H9 (cell line): Measurements from ENCODE around the gene SCP2. TPM values are rescaled to one million over a fixed set of nuclear protein-coding genes. Genes with fewer than 3 reads are reported as not detected.
A peak's percentile ranks its signal among the peaks of the same experiment; 100 is the strongest.

ENCODE experiments used
- DNase-seq: peaks from one replicate; pipeline ENCODE4 v3.0.0-alpha.2; 2017
- H2AFZ ChIP-seq: one replicate; pipeline ENCODE4 v1.6.1; 2013; ENCODE audit warnings: mild to moderate bottlenecking, low read length, control low read depth, moderate library complexity
- H2AK5ac ChIP-seq: 2 replicates; pipeline ENCODE4 v1.6.1; 2013; ENCODE audit warnings: low read length, control low read depth, mixed read lengths; ENCODE audit not compliant: insufficient read length
- H2BK120ac ChIP-seq: one replicate; pipeline ENCODE4 v1.6.1; 2013; ENCODE audit warnings: low read depth, mild to moderate bottlenecking, low read length, control low read depth, inconsistent platforms; ENCODE audit not compliant: poor library complexity, severe bottlenecking
- H2BK12ac ChIP-seq: 2 replicates; pipeline ENCODE4 v1.6.1; 2013; ENCODE audit warnings: low read length, control low read depth, mixed read lengths, low read depth; ENCODE audit not compliant: insufficient read length
- H2BK15ac ChIP-seq: 2 replicates; pipeline ENCODE4 v1.6.1; 2013; ENCODE audit warnings: low read depth, low read length, control low read depth
- H2BK20ac ChIP-seq: one replicate; pipeline ENCODE4 v1.6.1; 2013; ENCODE audit warnings: low read depth, mild to moderate bottlenecking, low read length, control low read depth, inconsistent platforms; ENCODE audit not compliant: poor library complexity, severe bottlenecking
- H2BK5ac ChIP-seq: 2 replicates; pipeline ENCODE4 v1.6.1; 2013; ENCODE audit warnings: low read length, control low read depth, mixed read lengths; ENCODE audit not compliant: insufficient read length
- H3K14ac ChIP-seq: 2 replicates; pipeline ENCODE4 v1.6.1; 2013; ENCODE audit warnings: low read length, control low read depth; ENCODE audit not compliant: insufficient read depth
- H3K18ac ChIP-seq: 2 replicates; pipeline ENCODE4 v1.6.1; 2013; ENCODE audit warnings: low read depth, mild to moderate bottlenecking, mixed read lengths, low read length, control low read depth; ENCODE audit not compliant: insufficient read length
- H3K23ac ChIP-seq: 2 replicates; pipeline ENCODE4 v1.6.1; 2013; ENCODE audit warnings: low read length, control low read depth, mixed read lengths, low read depth; ENCODE audit not compliant: insufficient read length
- H3K23me2 ChIP-seq: 2 replicates; pipeline ENCODE4 v1.6.1; 2013; ENCODE audit warnings: low read depth, mild to moderate bottlenecking, mixed read lengths, low read length, control low read depth; ENCODE audit not compliant: insufficient read length, poor library complexity, severe bottlenecking
- H3K27ac ChIP-seq: 2 replicates; pipeline ENCODE4 v1.5.1; 2013; ENCODE audit warnings: low read length, control low read depth, mixed read lengths, low read depth; ENCODE audit not compliant: insufficient read length
- H3K27me3 ChIP-seq: 2 replicates; pipeline ENCODE4 v1.6.1; 2013; ENCODE audit warnings: low read length, control low read depth, inconsistent platforms; ENCODE audit not compliant: insufficient read depth
- H3K4ac ChIP-seq: 2 replicates; pipeline ENCODE4 v1.6.1; 2013; ENCODE audit warnings: low read depth, mild to moderate bottlenecking, control low read depth, inconsistent platforms, low read length, moderate library complexity
- H3K4me1 ChIP-seq: 2 replicates; pipeline ENCODE4 v1.6.1; 2013; ENCODE audit warnings: low read length, control low read depth, inconsistent platforms; ENCODE audit not compliant: insufficient read depth
- H3K4me2 ChIP-seq: 2 replicates; pipeline ENCODE4 v1.6.1; 2013; ENCODE audit warnings: low read length, control low read depth, mixed read lengths; ENCODE audit not compliant: insufficient read length, insufficient read depth
- H3K56ac ChIP-seq: 2 replicates; pipeline ENCODE4 v1.6.1; 2013; ENCODE audit warnings: low read depth, mild to moderate bottlenecking, mixed read lengths, low read length, control low read depth; ENCODE audit not compliant: insufficient read length
- H3K79me1 ChIP-seq: 2 replicates; pipeline ENCODE4 v1.6.1; 2013; ENCODE audit warnings: low read depth, mild to moderate bottlenecking, moderate library complexity, low read length, control low read depth, inconsistent platforms; ENCODE audit not compliant: insufficient read depth, poor library complexity, severe bottlenecking
- H3K79me2 ChIP-seq: 2 replicates; pipeline ENCODE4 v1.6.1; 2013; ENCODE audit warnings: low read length, control low read depth, inconsistent platforms; ENCODE audit not compliant: insufficient read depth
- H3K9ac ChIP-seq: 2 replicates; pipeline ENCODE4 v1.6.1; 2013; ENCODE audit warnings: low read length, control low read depth, mixed read lengths; ENCODE audit not compliant: insufficient read length; ENCODE audit errors: extremely low read depth
- H3K9me3 ChIP-seq: one replicate; pipeline ENCODE4 v1.6.1; 2013; ENCODE audit warnings: low read depth, low read length, inconsistent platforms; ENCODE audit not compliant: control insufficient read depth
- H3T11ph ChIP-seq: one replicate; pipeline ENCODE4 v1.6.1; 2013; ENCODE audit warnings: mild to moderate bottlenecking, low read length, control low read depth, inconsistent platforms
- H4K20me1 ChIP-seq: one replicate; pipeline ENCODE4 v1.6.1; 2013; ENCODE audit not compliant: control insufficient read depth, insufficient read length, insufficient read depth
- H4K5ac ChIP-seq: 2 replicates; pipeline ENCODE4 v1.6.1; 2013; ENCODE audit warnings: low read depth, mild to moderate bottlenecking, mixed read lengths, low read length, control low read depth; ENCODE audit not compliant: insufficient read length
- H4K8ac ChIP-seq: replicated peaks from 2 replicates; pipeline ENCODE4 v1.6.1; 2013; ENCODE audit warnings: low read length, control low read depth, mixed read lengths, low read depth; ENCODE audit not compliant: insufficient read length
- H4K91ac ChIP-seq: 2 replicates; pipeline ENCODE4 v1.6.1; 2013; ENCODE audit warnings: low read depth, mild to moderate bottlenecking, moderate library complexity, mixed read lengths, low read length, control low read depth; ENCODE audit not compliant: insufficient read length
- H3K27ac Mint-ChIP-seq, 3 experiments: 2 replicates in 2 of 3; 3 replicates in 1 of 3; pipeline ENCODE4 v1.8.0; 2020 to 2021; ENCODE audit warnings: mixed read lengths in 3 of 3, mild to moderate bottlenecking in 1 of 3, moderate library complexity in 1 of 3
- H3K27me3 Mint-ChIP-seq: 2 replicates; pipeline ENCODE4 v1.8.0; 2021; ENCODE audit warnings: low read depth, mild to moderate bottlenecking, moderate library complexity, mixed read lengths
- H3K36me3 Mint-ChIP-seq, 3 experiments: 2 replicates in 2 of 3; 3 replicates in 1 of 3; pipeline ENCODE4 v1.8.0; 2020 to 2021; ENCODE audit warnings: low read depth in 3 of 3, mixed read lengths in 3 of 3; ENCODE audit not compliant: insufficient read depth in 1 of 3
- H3K4me1 Mint-ChIP-seq, 2 experiments: 2 replicates each; pipeline ENCODE4 v1.8.0; 2020; ENCODE audit warnings: mixed read lengths in 2 of 2
- H3K4me3 Mint-ChIP-seq, 2 experiments: 2 replicates in 1 of 2; 3 replicates in 1 of 2; pipeline ENCODE4 v1.8.0; 2020 to 2021; ENCODE audit warnings: mild to moderate bottlenecking in 2 of 2, mixed read lengths in 2 of 2, moderate library complexity in 1 of 2
- H3K9me3 Mint-ChIP-seq, 2 experiments: 2 replicates in 1 of 2; 3 replicates in 1 of 2; pipeline ENCODE4 v1.8.0; 2020; ENCODE audit warnings: mild to moderate bottlenecking in 2 of 2, mixed read lengths in 2 of 2, moderate library complexity in 1 of 2
- WGBS: extraction: QIAGEN DNeasy Blood & Tissue Kit; methylation state at CpG from one replicate; pipeline ENCODE4 v1.1.7; 2013; ENCODE audit warnings: missing lambda C conversion rate, low lambda C conversion rate, mixed read lengths; ENCODE audit not compliant: insufficient read length; ENCODE audit errors: extremely low coverage; 5-methylcytosine and 5-hydroxymethylcytosine counted together
- total RNA-seq: library from RNA; stranded (reverse); gene quantifications from 2 replicates; pipeline ENCODE4 v1.2.1, GENCODE V29; 2021
- TF ChIP-seq, protein P1 (sequence below): fragments of 200-600 bp; sonication (generic); conservative IDR thresholded peaks from 3 replicates; pipeline ENCODE4 v1.8.0; 2021; ENCODE audit warnings: antibody characterized with exemption, mild to moderate bottlenecking

Gene SCP2
- total RNA-seq, 1 experiment from 2014 or later, result 48.8 TPM

DNA sequence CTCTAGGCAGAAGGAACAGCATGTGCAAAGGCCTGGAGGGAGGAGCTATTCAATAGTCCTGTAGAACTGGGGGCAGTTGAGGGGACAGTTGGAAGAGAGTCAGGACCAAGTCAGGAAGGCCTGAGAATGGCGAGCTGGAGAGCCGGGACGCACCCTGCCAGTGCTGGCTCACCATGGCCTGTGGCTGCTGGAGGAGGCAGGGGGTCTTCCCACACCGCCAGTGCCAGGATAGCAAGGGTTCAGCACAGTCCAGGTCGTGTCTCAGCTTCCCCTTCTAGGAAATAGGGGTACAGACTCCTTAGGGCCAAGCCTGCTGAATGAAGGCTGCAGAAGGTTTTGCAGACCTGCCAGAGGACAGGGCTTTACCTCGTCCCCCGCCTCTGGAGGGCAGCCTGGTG, 142.2 kb downstream of the SCP2 start:
- Histone ChIP-seq H4K20me1 (no peaks in the 10 kb centered on the region), H3K23me2 (no peaks in the 10 kb centered on the region), H2BK12ac (no peak overlapping the region), H4K8ac (no peak overlapping the region), H2AFZ (no peak overlapping the region), H2BK15ac (no peak overlapping the region), H3K27ac (no peak overlapping the region), H2BK120ac (no peak overlapping the region), H4K91ac (no peak overlapping the region), H3K79me1 (no peaks in the 10 kb centered on the region), H3K27me3 (no peaks in the 10 kb centered on the region), H2BK5ac (no peak overlapping the region), H3K9ac (no peak overlapping the region), H3T11ph (no peak overlapping the region), H3K4me1 (no peaks in the 10 kb centered on the region), H3K79me2 (no peaks in the 10 kb centered on the region), H2BK20ac (no peak overlapping the region), H3K18ac (no peak overlapping the region), H3K14ac (peak overlapping the region; percentile 12; the same call in 1 of the 2 replicates), H3K56ac (no peak overlapping the region), H3K4me2 (no peak overlapping the region), H3K23ac (no peak overlapping the region), H3K4ac (no peak overlapping the region), H4K5ac (no peak overlapping the region), H3K9me3 (no peaks in the 10 kb centered on the region), H2AK5ac (no peak overlapping the region)
- H3K27me3 Mint-ChIP-seq, result peaks cover 17% of the 10 kb centered on the region
- DNase-seq, result no peak
- H3K9me3 Mint-ChIP-seq, result no peaks in the 10 kb centered on the region
- H3K36me3 Mint-ChIP-seq, result no peaks in the 10 kb centered on the region
- no peak overlapping the region for H3K4me3 Mint-ChIP-seq
- TF ChIP-seq, protein P1, sequence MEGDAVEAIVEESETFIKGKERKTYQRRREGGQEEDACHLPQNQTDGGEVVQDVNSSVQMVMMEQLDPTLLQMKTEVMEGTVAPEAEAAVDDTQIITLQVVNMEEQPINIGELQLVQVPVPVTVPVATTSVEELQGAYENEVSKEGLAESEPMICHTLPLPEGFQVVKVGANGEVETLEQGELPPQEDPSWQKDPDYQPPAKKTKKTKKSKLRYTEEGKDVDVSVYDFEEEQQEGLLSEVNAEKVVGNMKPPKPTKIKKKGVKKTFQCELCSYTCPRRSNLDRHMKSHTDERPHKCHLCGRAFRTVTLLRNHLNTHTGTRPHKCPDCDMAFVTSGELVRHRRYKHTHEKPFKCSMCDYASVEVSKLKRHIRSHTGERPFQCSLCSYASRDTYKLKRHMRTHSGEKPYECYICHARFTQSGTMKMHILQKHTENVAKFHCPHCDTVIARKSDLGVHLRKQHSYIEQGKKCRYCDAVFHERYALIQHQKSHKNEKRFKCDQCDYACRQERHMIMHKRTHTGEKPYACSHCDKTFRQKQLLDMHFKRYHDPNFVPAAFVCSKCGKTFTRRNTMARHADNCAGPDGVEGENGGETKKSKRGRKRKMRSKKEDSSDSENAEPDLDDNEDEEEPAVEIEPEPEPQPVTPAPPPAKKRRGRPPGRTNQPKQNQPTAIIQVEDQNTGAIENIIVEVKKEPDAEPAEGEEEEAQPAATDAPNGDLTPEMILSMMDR, result no peak
- WGBS, result no CpG with 5 or more reads among the region's 7 CpGs
- H3K4me1 Mint-ChIP-seq, result 0 out of 4 replicates have a peak, but pooled peaks cover 0 to 2% of the 10 kb centered on the region in 2 experiments
- H3K27ac Mint-ChIP-seq, result no peak overlapping the region
